Ramos (cell line): ENCODE results near the gene NAA25.
"Not testable (repeated sequence)": the region's sequence is repeated elsewhere in the genome, so short reads cannot be mapped to it uniquely, and the experiment has no call there.

Source experiments
- in situ Hi-C: fragments of 300-500 bp; cut with MboI; formaldehyde crosslinking; loops from one replicate; pipeline ENCODE4 v1.14.3; 2022; ENCODE audit warnings: low sequenced_read_pairs; ENCODE audit not compliant: unreplicated experiment

The NAA25 gene

DNA sequence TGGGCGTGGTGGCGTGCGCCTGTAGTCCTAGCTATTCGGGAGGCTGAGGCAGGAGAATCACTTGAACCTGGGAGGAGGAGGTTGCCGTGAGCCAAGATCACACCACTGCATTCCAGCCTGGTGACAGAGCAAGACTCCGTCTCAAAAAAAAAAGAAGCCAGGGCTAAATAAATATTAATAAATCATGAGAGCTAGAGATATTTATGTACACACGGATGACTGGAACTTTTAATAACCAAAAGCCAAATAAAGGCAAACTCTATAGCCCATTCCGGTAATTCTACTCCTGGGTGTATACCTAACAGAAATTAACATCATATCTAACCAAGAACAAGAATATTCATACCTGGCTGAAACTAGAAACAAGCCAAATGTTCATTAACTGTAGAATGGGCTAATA is 9.1 kb upstream of the NAA25 start:
- in situ Hi-C loops: no loop called here

DNA sequence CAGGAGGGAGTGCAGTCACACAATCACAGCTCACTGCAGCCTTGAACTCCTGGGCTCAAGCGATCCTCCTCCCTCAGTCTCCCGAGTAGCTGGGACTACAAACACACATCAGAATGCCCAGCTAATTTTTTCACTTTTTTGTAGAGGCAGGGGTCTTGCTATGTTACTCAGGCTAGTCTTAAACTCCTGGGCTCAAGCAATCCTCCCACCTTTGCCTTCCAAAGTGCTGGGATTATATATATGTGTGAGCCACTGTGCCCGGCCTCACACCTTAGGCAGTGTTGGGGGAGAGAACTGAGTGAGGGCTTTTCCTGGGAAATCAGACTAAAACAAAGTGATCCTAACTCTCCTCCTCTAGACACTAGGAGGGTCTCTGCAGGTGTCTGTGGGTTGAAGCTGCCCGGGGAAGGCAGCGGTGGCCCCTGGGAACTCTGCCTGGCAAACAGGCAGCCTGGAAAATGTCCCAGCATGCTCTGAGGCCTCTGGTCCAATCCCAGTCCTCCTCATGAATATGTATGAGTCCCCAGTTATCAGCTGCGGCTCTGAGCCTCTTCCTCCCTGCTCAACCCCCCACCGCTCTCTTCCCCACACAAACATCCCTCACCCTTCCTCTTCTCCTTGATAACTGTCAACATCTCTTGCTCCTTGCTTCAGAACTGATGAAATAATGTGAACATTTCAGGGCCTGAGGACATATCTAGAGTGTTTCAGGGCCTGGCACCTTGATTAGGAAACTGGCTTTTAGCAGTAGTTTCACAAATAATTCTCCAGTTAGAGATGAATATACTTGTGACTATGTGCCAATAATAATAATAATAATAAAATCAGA is 7.9 kb upstream of the NAA25 start:
- in situ Hi-C loops: no loop called here

DNA sequence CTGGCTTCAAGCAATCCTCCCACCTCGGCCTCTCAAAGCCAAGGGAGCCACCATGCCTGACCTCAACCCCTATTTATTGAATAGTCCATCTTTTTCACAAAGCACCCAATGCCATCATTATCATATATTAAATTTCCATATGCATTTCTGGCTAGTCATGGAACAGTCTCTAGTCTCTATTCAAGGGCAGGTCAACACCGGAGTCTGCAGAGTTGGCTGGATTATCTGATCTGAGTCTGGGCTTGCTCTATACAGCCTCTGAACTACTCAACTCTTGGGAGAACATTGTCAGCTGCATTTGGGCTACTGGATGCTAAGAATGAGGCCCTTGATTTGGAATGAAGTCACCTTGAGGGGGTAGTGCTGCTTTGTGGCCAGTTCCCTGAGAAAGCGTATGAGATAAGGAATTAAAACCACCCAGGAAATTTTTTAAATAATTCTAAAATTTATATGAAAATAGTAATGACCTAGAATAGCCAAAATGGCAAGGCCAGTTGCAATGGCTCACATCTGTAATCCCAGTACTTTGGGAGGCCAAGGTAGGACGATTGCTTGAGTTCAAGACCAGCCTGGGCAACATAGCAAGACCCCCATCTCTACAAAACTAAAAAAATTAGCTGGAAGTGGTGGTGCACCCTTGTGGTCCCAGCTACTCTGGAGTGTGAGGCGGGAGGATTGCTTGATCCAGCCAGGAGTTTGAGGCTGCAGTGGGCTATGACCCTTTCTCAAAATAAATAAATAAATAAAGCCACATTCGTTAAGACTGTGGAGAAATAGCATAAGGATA is 6.9 kb upstream of the NAA25 start:
- in situ Hi-C loops: no loop called here

DNA sequence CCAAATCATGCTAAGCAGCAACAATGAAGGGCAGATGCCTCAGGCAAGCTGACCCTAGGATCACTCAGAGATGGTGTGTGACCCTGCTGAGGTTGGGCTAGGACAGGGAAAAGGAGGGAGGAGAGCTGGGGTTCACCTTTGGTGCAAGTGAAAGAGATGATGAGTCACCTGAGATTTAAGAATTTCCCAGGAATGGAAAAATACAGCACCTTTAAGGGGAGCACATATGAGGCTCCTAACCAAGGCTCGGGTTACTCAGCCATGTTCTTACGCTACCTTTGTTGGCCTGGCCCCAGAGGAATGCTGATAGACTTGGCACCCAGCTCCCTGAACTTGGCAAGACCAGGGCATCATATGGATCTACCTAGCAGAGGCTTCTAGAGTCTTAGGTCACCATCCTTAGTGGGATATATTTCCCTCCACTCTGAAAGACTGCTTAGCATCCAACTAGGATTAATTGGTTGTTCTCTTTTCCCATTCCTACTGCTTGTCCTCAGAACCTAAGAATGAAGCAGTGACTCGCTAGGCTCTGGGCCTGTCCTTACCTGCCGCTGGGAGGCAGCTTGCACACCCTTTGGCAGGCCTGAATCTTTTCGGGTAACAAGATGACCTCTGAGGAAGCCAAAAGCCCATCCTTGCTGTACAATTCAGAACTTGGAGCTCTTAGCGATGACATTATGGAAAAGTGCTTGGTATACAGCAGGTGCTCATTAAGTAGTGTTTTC is 4.0 kb upstream of the NAA25 start:
- in situ Hi-C loops: no loop called here

DNA sequence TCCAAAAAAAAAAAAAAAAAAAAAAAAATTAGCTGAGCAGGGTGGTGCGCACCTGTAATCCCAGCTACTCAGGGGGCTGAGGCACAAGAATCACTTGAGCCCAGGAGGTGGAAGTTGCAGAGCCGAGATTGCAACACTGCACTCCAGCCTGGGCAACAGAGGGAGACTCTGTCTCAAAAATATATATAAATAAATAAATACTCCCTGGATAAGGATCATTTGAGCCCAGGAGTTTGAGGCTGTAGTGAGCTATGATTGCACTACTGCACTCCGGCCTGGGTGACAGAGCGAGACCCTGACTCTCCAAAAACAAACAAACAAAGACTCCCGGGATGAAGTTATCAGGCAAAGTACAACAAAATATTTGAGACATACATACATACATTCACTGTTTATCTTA is 3.3 kb upstream of the NAA25 start:
- in situ Hi-C loops: no loop called here

DNA sequence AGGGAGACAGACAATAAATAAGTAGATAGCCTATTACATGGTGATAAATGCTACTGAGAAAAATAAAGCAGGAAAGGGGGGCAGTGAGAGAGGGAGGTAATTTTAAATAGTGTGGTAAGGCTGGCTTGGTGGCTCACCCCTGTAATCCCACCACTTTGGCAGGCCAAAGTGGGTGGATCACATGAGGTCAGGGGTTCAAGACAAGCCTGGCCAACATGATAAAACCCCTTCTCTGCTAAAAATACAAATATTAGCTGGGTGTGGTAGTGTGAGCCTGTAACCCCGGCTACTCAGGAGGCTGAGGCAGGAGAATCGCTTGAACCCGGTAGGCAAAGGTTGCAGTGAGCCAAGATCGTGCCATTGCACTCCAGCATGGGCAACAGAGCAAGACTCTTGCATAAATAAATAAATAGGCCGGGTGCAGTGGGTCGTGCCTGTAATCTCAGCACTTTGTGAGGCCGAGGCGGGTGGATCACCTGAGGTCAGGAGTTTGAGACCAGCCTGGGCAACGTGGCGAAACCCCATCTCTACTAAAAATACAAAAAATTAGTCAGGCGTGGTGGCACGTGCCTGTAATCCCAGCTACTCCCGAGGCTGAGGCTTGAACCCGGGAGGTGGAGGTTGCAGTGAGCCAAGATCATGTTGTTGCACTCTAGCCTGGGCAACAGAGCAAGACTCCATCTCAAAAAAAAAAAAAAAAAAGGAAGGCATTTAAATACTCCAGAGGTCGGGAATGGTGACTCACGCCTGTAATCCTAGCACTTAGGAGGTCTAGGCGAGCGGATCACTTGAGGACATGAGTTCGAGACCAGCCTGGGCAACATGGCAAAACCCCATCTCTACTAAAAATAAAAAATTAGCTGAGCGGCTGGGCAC is 2.4 kb upstream of the NAA25 start:
- in situ Hi-C loops: not testable (repeated sequence)

DNA sequence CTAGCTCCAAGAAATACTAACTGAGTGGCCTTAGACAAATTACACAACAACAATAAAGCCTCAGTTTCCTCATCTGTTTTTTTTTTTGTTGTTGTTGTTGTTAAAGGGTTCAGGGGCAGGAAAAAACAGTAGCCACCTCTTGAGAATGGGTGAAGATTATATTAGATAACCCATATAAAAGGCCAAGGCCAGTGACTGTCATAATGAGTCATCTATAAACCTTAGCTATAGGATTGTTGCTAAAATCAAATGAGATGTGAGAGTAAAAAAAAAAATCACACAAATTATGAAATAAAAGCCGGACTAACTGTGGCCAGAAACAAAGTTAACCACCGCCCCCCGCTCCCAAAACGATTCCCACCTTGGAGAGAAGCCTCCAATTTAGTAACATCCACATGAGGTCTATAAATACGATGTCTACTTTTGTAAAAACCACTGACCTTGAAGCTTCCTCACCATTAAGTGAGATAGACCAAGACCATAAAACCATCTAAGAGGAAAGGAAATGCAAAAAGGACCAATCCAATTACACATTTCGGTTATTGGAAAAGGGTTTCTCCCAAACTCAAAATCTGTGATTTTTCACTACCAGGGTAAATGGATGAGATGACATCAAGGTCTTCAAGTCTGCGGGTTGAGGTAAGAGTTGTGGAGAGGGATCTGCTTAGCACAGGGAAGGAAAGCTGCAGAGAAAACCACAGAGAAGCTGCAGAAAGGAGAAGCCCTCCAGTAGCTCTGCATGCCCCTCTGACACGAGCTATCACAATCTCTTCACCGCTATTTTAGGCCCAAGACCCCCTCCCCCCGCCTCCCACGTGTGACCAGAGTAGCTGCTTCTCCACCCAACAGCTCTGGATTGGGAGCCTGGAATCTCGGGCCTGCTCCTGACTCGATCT is 1.0 kb downstream of the NAA25 start:
- in situ Hi-C loops: no loop called here

DNA sequence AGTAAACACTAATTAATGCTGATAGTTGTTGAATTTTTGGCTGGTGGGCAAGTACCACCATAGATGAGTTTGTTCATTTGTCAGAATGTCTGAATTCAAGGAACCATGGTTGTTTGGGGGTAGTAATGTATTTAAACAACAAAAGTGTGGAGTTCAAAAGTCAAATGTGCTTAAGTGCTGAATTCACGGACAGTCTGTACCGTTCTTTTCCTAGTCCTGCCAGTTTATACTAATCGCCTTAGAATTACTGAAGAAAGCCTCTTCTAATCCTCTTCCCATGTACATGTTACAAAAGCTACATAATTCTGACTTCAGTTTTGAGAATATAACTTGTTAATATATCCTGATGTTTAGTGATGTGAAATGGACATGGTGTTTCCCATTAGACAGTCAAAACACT is 2.7 kb downstream of the NAA25 start:
- in situ Hi-C loops: no loop called here

DNA sequence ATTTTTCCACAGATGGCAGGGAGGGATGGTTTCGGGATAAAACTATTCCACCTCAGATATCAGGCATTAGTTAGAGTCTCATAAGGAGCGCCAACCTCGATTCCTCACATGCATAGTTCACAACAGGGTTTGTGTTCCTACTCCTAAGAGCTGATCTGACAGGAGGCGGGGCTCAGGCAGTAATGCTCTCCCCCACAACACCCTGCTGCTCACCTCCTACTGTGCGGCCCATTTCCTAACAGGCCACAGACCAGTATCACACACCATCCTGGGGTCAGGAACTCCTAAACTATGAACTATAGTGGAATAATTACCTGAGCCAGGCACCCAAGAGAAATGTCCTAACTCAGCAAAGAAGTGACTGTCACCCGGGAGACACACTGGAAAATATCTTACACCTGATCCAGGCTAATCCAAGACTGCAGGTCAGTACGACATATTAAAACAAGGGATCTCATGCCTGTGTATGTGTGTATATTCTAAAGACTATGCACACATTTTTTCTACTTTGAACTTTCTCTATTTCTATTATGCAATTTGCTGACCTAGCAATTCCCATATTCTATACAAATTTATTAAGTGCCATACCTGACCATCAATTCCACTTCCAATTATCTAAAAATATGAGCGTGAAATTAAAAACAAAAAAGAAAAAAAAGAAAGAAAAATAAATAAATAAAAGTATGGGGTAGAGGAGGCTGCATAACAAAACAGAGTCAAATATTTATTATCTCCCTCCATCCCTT is 4.7 kb downstream of the NAA25 start:
- in situ Hi-C loops: no loop called here

DNA sequence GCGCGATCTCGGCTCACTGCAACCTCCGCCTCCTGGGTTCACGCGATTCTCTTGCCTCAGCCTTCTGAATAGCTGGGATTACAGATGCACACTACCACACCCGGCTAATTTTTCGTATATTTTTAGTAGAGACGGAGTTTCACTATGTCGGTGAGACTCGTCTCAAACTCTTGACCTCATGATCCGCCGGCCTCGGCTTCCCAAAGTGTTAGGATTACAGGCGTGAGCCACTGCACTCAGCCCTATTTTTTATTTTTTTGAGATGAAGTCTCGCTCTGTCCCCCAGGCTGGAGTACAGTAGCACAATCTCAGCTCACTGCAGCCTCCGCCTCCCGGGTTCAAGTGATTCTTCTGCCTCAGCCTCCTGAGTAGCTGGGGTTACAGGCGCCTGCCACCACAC is 5.8 kb downstream of the NAA25 start:
- in situ Hi-C loops: not testable (repeated sequence)

DNA sequence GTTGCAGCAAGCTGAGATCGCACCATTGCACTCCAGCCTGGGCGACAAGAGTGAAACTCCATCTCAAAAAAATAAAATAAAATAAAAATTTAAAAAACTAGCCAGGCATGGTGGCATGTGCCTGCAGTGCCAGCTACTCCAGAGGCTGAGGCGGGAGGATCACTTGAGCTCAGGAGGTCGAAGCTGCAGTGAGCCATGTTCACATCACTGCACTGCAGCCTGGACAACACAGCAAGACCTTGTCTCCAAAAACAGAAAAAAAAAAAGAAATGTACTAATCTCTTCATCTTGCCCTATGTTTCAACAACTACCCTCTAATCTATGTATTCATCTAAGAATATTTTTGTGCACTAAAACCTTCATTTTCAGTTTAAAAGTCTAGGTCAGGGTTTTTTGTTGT is 6.5 kb downstream of the NAA25 start:
- in situ Hi-C loops: no loop called here

DNA sequence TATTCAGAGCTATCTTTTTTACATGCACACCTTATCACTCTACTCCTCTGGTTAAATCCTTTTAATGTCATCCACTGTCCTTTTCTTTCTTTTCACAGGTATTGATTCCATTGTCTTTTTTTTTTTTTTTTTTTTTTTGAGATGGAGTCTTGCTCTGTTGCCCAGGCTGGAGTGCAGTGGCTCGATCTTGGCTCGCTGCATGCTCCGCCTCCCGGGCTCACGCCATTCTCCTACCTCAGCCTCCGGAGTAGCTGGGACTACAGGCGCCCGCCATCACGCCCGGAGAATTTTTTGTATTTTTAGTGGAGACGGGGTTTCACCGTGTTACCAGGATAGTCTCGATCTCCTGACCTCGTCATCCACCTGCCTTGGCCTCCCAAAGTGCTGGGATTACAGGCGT is 8.1 kb downstream of the NAA25 start:
- in situ Hi-C loops: not testable (repeated sequence)

DNA sequence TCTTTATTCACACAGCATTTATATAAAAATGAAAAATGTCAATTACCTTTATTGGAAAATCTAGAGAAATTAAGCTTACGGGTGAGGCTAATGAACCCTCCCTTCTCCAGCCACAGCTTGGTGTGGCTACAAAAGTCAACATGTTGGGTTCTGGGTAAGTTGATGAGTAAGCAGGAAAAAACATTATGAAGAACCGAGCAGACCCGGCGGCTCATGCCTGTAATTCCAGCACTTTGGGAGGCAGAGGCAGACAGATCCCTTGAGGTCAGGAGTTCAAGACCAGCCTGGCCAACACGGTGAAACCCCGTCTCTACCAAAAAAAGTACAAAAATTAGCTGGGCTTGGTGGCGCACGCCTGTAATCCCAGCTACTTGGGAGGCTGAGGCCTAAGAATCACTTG is 10.9 kb downstream of the NAA25 start:
- in situ Hi-C loops: no loop called here

DNA sequence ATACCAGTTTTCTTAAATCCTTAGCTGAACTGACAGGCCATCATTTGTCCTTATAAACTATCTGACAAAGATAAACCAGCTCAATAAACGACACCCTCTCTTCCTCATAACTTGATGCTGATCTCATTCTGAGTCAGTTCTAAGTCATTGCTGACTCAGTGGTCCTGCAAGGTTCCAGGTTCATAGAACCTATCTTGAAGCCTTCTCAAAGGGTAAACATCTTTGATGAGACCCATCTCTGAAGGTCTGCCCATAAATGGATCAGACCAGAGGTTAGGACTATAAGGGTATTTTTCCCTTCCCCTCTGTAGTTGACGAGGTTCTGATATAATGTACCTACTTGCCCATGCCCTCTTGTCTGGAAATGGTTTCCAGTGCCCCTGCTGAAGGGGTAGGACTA is 11.9 kb downstream of the NAA25 start:
- in situ Hi-C loops: no loop called here

DNA sequence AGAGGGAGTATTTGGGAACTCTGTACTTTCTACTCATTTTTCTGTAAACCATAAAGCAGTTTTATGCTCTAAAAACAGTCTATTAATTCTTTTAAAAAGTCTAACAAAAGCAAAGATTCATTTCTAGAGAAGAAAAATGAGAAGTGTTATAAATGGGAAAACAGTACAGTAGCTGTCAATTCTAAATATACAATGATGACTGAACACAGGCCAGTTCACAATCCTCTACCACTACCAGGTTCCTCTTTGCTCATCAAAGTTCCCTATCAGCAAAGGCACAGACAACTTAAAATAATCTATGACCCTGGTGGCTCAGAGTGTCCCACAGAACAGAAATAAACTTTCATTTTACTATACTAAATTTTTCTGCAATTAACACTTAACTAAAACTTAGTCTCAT is 12.5 kb downstream of the NAA25 start:
- in situ Hi-C loops: no loop called here

DNA sequence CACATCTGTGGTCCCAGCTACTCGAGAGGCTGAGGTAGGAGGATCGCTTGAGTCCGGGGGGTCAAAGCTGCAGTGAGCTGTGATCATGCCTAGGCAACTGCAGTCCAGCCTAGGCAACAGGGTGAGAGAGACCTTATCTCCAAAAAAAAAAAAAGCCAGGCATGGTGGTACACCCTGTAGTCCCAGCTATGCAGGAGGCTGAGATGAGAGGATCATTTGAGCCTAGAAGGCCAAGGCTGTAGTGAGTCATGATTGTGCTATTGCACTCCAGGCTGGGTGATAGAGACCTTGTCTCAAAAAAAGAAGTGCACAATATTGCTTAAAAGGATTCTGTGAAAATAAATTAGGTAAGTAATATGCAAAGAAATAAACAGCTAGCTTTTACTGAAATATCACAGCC is 17.0 kb downstream of the NAA25 start:
- in situ Hi-C loops: no loop called here

DNA sequence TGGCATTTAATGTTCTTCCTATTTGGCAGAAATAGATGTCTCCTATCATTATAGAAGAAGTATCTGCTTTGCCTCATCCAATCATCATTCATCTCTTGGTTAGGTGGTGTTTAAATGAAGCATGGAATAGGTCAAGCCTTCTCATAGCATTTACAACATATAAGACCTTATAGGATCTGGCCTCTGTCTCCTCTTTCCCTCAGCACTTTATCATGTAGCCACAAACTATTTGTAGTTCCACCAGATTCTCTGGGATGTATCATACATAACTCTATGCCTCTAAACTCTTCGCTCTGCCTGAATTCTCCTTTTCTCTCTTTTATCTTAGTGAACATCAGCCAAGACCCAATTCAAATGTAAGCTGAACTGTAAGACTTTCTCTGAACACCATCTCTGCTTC is 20.7 kb downstream of the NAA25 start:
- in situ Hi-C loops: no loop called here

DNA sequence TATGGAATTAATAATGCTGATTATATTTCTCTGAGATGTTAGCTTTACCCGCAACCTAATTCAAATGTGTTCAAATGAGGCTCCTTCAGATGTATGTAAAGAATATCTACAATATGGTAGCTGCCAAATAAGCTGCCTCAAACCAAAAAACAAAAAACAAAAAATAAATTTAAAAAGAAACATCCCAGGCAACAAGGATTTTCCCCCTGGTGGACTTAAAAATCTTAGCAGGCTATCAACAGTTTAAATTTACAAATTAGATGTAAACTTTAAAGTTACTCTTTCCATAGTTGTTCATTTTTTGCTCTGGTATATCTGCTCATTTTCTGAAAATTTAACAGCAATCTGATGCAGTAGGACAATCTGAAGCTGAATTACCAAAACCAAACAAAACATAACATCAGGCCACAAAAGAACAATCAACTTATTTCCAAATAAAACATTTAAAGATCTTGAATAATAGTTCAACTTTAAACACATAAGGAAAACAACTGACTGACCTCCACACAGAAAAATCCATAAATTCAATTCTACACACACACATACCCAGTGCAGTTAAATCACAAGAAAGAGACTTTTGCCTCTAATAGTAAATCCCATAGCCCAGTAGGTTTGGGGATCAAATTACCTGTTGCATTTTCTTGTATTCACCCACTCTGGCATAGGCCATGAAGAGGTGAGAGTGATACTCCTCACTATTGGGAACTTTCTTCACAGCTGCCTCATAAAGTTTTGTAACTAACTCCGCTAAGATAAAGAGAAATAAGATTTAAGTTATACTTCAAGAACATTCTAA is 21.3 kb downstream of the NAA25 start:
- in situ Hi-C loops: no loop called here
